VCaP (cell line): Measurements from ENCODE around the gene EMP3.

Source experiments
- H3K27ac ChIP-seq: fragments of 450-650 bp; 2 replicates; pipeline ENCODE4 v1.5.1; 2017
- CTCF ChIP-seq: fragments of 450-650 bp; conservative IDR thresholded peaks from 2 replicates; pipeline ENCODE4 v1.5.1; 2017; ENCODE audit warnings: mild to moderate bottlenecking, moderate library complexity

The EMP3 gene

GRCh38 chr19:48332662-48333466, 7.5 kb downstream of the EMP3 start:
- peak overlapping the region; percentile 88 for H3K27ac ChIP-seq

GRCh38 chr19:48333467-48334384, 8.4 kb downstream of the EMP3 start:
- peak overlapping the region; percentile 88 for H3K27ac ChIP-seq
- peak; percentile 85 for TF ChIP-seq CTCF

More at GRCh38 chr19:48332662-48333466, 7.5 kb downstream of the EMP3 start:
- no peak for TF ChIP-seq CTCF

GRCh38 chr19:48338253-48338755, 13.0 kb downstream of the EMP3 start:
- no peak for TF ChIP-seq CTCF
- H3K27ac ChIP-seq, result no peak overlapping the region

- TF ChIP-seq CTCF, result no peak
- H3K27ac ChIP-seq, result no peak overlapping the region
Observed at GRCh38 chr19:48338802-48339503, 13.6 kb downstream of the EMP3 start.

- H3K27ac ChIP-seq, result no peak overlapping the region
- TF ChIP-seq CTCF, result no peak
Observed at GRCh38 chr19:48340995-48341394, 15.6 kb downstream of the EMP3 start.

- TF ChIP-seq CTCF, result no peak
Observed at GRCh38 chr19:48341515-48342413, 16.4 kb downstream of the EMP3 start.

More at GRCh38 chr19:48341515-48342413, 16.4 kb downstream of the EMP3 start:
- H3K27ac ChIP-seq, result no peak overlapping the region
